ENCODE data around the gene HS6ST3.
A peak's percentile ranks its signal among the peaks of the same experiment; 100 is the strongest.
"Not testable (repeated sequence)": the region's sequence is repeated elsewhere in the genome, so short reads cannot be mapped to it uniquely, and the experiment has no call there.

Gene HS6ST3

DNA sequence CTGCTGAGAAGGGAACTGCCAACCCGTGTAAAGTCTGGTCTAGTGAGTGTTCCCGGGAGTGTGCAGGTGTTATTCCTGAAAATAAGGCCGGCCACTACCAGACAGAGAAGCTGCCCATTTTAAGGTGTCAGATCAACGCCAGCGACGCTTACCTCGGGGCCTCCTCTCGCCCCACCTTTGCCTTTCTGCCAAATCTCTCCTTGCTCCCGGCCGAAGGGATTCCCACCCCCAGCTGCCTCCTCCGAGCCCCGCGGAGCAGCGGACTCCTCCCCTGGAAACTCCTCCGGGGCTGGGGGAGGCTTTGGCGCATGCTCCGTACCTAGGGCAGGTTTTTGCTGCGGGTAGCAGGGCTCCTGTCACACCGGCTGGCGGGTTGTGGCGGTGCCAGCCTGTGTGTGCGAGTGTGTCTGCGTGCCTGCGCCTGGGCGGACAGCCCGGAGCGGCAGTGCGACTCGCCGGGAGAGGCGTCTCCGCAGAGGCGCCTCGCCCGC lies at the start of gene HS6ST3:
Gene HS6ST3 (plus strand): TSS at position 359 of the 491 bp plus-strand sequence.
- peaks cover under 1% of the 10 kb centered on the region for H3K9me3 Mint-ChIP-seq
- ATAC-seq = peak; percentile 45
- peaks cover 51% of the 10 kb centered on the region for H3K27me3 Mint-ChIP-seq
- no peaks in the 10 kb centered on the region for H3K36me3 Mint-ChIP-seq (ENCODE audit: low read depth)
- H3K4me1 Mint-ChIP-seq = no peaks in the 10 kb centered on the region
- no peak within 1 kb of the TSS for H3K27ac Mint-ChIP-seq
- H3K4me3 Mint-ChIP-seq = no peak within 1 kb of the TSS
- DNase-seq = no peak

DNA sequence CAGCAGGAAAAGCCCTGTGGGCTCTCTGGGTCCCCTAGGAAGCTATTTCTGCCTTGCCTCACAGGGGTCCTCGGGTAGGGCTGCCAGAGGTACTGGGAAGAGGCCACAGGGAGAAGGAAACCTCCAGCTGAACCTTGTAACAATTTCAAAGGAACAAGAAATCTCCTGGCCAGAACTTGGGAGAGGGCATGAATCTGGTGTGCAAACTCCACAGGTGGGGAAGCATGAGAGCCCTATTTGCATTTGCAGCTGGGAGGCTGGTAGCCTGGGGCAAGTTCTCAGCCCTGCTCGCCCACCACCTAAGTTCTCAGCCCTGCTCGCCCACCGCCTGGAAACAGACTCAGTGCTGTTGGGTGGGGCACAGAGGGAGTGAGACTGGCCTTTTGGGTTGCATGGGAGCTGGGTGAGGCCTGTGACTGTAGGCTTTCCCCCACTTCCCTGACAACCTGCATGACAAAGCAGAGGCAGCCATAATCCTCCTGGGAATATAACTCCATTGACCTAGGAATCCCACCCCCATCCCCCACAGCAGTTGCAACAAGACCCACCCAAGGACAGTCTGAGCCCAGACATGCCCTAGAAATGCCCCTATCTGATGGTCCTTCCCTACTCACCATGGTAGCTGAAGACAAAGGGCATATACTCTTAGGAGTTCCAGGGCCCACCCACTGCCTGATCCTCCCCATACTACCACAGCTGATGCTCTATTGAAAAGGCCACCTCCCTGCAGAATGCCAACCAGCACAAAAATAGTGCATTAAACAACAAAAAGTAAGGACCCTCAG lies 48.4 kb upstream of the HS6ST3 start:
- Mint-ChIP-seq H3K27me3 (no peaks in the 10 kb centered on the region), H3K9me3 (peaks cover 33% of the 10 kb centered on the region), H3K4me1 (no peaks in the 10 kb centered on the region), H3K27ac (no peak overlapping the region), H3K4me3 (no peak overlapping the region), H3K36me3 (ENCODE audit: low read depth) (no peaks in the 10 kb centered on the region)
- ATAC-seq (no peak), DNase-seq (no peak)

DNA sequence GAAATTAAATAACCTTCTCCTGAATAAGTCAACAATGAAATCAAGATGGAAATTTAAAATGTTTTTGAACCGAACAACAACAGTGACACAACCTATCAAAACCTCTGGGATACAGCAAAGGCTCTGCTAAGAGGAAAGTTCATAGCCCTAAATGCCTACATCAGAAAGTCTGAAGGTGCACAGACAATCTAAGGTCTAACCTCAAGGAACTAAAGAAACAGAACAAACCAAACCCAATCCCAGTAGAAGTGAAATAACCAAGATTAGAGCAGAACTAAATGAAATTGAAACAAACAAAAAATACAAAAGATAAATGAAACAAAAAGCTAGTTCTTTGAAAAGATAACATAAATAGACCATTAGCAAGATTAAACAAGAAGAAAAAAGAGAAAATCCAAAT lies 45.7 kb upstream of the HS6ST3 start:
- Mint-ChIP-seq H3K9me3 (peaks cover 28% of the 10 kb centered on the region), H3K27me3 (peaks cover 7% of the 10 kb centered on the region)

DNA sequence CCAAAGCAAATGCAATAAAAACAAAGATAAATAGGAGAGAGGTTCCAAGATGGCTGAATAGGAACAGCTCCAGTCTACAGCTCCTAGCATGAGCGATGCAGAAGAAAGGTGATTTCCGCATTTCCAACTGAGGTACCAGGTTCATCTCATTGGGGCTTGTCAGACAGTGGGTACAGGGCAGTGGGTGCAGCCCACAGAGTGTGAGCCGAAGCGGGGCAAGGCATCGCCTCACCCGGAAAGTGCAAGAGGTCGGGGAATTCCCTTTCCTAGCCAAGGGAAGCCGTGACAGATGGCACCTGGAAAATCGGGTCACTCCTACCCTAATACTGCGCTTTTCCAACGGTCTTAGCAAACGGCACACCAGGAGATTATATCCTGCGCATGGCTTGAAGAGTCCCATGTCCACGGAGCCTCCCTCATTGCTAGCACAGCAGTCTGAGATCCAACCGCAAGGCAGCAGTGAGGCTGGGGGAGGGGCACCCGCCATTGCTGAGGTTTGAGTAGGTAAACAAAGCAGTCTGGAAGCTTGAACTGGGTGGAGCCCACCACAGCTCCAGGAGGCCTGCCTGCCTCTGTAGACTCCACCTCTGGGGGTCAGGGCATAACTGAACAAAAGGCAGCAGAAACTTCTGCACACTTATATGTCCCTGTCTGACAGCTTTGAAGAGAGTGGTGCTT lies 43.3 kb upstream of the HS6ST3 start:
- not testable (repeated sequence) for H3K4me3 Mint-ChIP-seq; H3K27ac Mint-ChIP-seq; H3K36me3 Mint-ChIP-seq (ENCODE audit: low read depth); ATAC-seq; H3K4me1 Mint-ChIP-seq; DNase-seq
- Mint-ChIP-seq H3K27me3 (peaks cover 18% of the 10 kb centered on the region), H3K9me3 (peaks cover 25% of the 10 kb centered on the region)

More for the DNA sequence above, 45.7 kb upstream of the HS6ST3 start:
- Mint-ChIP-seq H3K27ac (no peak overlapping the region), H3K4me1 (no peaks in the 10 kb centered on the region), H3K36me3 (ENCODE audit: low read depth) (no peaks in the 10 kb centered on the region), H3K4me3 (no peak overlapping the region)
- DNase-seq = no peak
- ATAC-seq = no peak

DNA sequence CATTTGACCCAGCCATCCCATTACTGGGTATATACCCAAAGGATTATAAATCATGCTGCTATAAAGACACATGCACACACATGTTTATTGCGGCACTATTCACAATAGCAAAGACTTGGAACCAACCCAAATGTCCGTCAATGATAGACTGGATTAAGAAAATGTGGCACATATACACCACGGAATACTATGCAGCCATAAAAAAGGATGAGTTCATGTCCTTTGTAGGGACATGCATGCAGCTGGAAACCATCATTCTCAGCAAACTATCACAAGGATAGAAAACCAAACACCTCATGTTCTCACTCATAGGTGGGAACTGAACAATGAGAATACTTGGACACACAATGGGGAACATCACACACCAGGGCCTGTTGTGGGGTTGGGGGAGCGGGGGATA lies 39.0 kb upstream of the HS6ST3 start:
- H3K36me3 Mint-ChIP-seq (ENCODE audit: low read depth); H3K27ac Mint-ChIP-seq; H3K4me1 Mint-ChIP-seq; DNase-seq; H3K4me3 Mint-ChIP-seq; ATAC-seq: not testable (repeated sequence)
- H3K27me3 Mint-ChIP-seq = peaks cover 42% of the 10 kb centered on the region
- H3K9me3 Mint-ChIP-seq = peaks cover 13% of the 10 kb centered on the region

DNA sequence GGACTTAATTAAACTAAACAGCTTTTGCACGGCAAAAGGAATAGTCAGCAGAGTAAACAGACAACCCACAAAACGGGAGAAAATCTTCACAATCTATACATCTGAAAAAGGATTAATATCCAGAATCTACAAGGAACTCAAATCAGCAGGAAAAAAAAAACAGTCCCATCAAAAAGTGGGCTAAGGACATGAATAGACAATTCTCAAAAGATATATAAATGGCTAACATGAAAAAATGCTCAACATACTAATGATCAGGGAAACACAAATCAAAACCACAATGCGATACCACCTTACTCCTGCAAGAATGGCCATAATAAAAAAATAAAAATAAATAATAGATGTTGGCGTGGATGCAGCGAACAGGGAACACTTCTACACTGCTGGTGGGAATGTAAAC lies 38.4 kb upstream of the HS6ST3 start:
- not testable (repeated sequence) for ATAC-seq; H3K4me3 Mint-ChIP-seq; H3K27ac Mint-ChIP-seq; H3K9me3 Mint-ChIP-seq; H3K4me1 Mint-ChIP-seq; DNase-seq; H3K36me3 Mint-ChIP-seq (ENCODE audit: low read depth)
- H3K27me3 Mint-ChIP-seq = peaks cover 42% of the 10 kb centered on the region

DNA sequence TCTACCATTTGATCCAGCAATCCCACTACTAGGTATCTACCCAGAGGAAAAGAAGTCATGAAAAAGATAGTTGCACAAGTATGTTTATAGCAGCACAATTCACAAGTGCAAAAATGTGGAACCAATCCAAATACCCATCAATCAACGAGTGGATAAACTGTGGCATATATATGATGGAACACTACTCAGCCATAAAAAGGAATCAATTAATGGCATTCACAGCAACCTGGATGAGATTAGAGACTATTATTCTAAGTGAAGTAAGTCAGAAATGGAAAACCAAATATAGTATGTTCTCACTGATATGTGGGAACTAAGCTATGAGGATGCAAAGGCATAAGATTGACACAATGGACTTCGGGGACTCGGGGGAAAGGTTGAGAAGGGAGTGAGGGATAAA lies 38.0 kb upstream of the HS6ST3 start:
- peaks cover 42% of the 10 kb centered on the region for H3K27me3 Mint-ChIP-seq
- not testable (repeated sequence) for H3K9me3 Mint-ChIP-seq; H3K27ac Mint-ChIP-seq; H3K36me3 Mint-ChIP-seq (ENCODE audit: low read depth); DNase-seq; H3K4me1 Mint-ChIP-seq; H3K4me3 Mint-ChIP-seq; ATAC-seq

DNA sequence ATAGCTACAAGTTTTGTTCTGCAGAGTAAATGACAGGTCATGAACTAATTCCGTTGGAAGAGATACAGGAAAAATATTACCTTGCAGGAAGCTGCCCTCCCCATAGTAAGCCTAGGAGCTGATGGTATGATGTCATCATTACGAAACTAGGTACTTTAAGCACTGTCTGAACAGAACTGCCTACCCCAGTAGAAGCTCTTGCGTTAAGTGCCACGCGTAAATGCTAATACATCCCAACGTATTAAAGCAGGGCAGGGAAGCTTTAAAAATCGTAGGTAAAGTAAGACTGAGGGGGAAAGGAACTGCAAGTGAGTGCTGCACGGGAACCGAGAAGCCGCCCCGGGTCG lies 37.3 kb upstream of the HS6ST3 start:
- Mint-ChIP-seq H3K4me1 (peaks cover 4% of the 10 kb centered on the region), H3K36me3 (ENCODE audit: low read depth) (peaks cover 2% of the 10 kb centered on the region), H3K27ac (no peak overlapping the region), H3K9me3 (peaks cover 9% of the 10 kb centered on the region), H3K27me3 (peaks cover 42% of the 10 kb centered on the region), H3K4me3 (peak overlapping the region; percentile 66)
- ATAC-seq (no peak), DNase-seq (no peak)

DNA sequence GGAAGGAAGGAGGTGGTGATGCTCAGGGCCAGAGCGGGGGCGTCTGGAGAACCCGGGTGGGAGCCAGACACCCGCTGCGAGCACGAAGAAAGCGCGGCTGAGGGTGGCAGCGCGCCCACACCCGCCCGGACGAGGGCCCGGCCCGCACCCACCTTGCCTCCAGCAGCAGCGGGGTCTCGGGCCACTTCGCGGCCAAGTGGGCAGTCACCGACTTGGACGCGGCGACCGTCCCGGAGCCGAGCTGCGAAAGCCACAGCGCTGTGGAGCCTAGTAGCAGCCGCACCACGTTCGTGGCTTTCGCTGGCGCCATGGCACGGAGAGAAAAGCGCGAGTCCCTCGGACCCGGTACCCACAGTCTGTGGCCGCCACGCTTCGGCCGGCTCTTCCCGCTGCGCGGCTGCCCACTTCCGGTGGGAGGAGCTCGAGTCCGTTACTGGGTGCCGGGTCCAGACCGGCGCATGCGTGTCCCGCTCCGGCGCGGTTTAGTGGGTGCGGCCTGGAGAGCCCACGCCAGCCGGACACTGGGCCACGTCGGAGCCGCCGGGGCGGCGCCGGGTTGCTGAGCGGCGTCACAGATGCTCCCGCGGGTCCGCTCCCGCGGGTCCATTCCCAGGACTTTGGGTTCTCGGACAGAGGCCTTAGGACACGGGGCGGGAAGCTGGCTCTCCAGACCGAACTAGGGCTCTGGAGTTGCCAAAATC lies 36.8 kb upstream of the HS6ST3 start, which contains the start of gene UGGT2:
Gene UGGT2 (minus strand): TSS at position 399 of the 701 bp plus-strand sequence. CDS start 89 bp downstream, at position 310.
- peaks cover 4% of the 10 kb centered on the region for H3K4me1 Mint-ChIP-seq
- H3K4me3 Mint-ChIP-seq = peak within 1 kb of the TSS; percentile 66
- ATAC-seq (peak; percentile 59), DNase-seq (peak; percentile 41)
- H3K36me3 Mint-ChIP-seq (ENCODE audit: low read depth) = peaks cover 2% of the 10 kb centered on the region
- peaks cover 39% of the 10 kb centered on the region for H3K27me3 Mint-ChIP-seq
- no peak within 1 kb of the TSS for H3K27ac Mint-ChIP-seq
- H3K9me3 Mint-ChIP-seq = peaks cover 9% of the 10 kb centered on the region

DNA sequence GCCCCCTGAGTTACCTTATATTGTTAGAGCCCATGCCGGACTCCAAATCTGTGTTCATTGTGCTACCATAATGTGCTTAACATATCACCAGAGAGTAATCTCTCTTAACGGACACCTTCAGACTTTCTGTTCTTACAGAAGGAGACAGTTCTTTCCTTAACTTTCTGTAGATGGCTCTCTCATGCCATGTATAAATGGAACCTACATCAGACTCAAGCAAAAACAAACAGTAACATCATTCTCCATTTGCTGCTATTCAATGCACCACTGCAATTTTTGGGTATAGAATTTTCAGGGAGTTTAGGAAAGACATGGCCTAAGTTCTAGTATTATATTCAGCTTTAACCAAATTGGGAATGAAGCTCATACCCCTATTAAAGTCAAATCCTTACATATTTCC lies 24.1 kb upstream of the HS6ST3 start:
- Mint-ChIP-seq H3K9me3 (peaks cover 7% of the 10 kb centered on the region), H3K4me3 (no peak overlapping the region), H3K27me3 (peaks cover 2% of the 10 kb centered on the region), H3K27ac (no peak overlapping the region), H3K36me3 (ENCODE audit: low read depth) (no peaks in the 10 kb centered on the region), H3K4me1 (no peaks in the 10 kb centered on the region)
- no peak for ATAC-seq
- no peak for DNase-seq

DNA sequence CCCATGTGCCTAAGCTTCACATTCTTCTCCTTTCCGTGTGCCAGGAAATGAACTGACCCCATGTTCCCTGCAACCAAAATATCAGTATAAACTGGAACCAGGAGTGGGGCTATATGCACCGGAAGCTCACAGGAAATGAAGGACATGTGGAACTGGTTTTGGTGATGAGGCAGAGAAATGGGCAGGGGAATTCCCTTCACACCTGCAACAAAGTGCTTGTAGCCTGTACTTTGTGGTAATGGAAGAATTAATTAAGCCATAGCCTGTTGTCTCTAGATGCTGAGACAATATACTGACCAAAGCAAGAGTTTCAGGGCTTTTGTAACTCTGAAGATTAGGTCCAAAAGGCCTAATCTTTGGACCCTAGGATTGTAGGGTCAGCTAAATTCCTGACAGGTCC lies 21.2 kb upstream of the HS6ST3 start:
- Mint-ChIP-seq H3K4me1 (no peaks in the 10 kb centered on the region), H3K36me3 (ENCODE audit: low read depth) (no peaks in the 10 kb centered on the region), H3K27ac (no peak overlapping the region), H3K9me3 (peaks cover 7% of the 10 kb centered on the region), H3K4me3 (no peak overlapping the region), H3K27me3 (no peaks in the 10 kb centered on the region)
- ATAC-seq (no peak), DNase-seq (no peak)

DNA sequence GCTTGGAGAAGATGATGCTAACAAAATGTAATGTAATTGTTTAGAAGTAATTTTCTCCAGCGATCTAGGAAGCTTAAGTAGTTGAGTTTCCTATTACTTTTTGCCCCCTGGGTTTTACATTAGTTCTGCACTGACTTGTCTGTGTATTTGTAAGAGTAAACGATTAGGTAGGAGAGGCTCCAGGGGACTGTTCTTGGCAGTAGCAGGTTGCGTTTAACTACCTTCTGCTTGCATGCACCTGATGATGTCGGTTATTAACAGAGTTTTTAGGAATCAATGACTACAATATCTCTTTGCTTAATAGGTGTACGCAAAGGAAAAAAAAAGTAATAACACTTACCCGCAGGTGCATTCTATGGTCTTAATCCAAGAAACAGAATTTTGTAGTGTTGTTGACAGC lies 18.4 kb upstream of the HS6ST3 start:
- H3K36me3 Mint-ChIP-seq (ENCODE audit: low read depth) = no peaks in the 10 kb centered on the region
- ATAC-seq (no peak), DNase-seq (no peak)
- H3K27ac Mint-ChIP-seq = no peak overlapping the region
- H3K4me1 Mint-ChIP-seq = no peaks in the 10 kb centered on the region
- no peak overlapping the region for H3K4me3 Mint-ChIP-seq
- H3K9me3 Mint-ChIP-seq = peaks cover 7% of the 10 kb centered on the region
- no peaks in the 10 kb centered on the region for H3K27me3 Mint-ChIP-seq

DNA sequence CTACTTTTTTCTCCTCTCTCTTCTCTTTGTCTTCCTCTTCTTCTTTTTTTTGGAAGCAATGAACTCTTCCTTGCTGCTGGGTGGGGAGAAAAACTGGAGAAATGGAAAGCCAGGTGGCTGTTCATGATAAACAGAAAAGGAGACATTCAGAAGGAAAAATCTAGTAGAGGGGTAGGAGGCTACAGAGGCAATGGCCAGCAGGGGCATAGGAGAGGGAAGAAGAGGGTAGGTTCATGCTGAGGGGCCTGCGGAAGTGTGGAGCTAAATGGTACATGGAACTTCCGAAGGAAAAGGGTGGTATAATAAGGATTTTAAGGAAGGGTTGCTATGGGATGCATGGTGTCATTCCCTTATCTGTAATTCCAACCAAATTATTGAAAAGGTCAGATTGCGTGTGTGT lies 17.5 kb upstream of the HS6ST3 start:
- ATAC-seq = no peak
- H3K4me1 Mint-ChIP-seq = no peaks in the 10 kb centered on the region
- no peak for DNase-seq
- no peak overlapping the region for H3K27ac Mint-ChIP-seq
- peaks cover 7% of the 10 kb centered on the region for H3K9me3 Mint-ChIP-seq
- no peaks in the 10 kb centered on the region for H3K36me3 Mint-ChIP-seq (ENCODE audit: low read depth)
- H3K4me3 Mint-ChIP-seq = no peak overlapping the region
- H3K27me3 Mint-ChIP-seq = no peaks in the 10 kb centered on the region

DNA sequence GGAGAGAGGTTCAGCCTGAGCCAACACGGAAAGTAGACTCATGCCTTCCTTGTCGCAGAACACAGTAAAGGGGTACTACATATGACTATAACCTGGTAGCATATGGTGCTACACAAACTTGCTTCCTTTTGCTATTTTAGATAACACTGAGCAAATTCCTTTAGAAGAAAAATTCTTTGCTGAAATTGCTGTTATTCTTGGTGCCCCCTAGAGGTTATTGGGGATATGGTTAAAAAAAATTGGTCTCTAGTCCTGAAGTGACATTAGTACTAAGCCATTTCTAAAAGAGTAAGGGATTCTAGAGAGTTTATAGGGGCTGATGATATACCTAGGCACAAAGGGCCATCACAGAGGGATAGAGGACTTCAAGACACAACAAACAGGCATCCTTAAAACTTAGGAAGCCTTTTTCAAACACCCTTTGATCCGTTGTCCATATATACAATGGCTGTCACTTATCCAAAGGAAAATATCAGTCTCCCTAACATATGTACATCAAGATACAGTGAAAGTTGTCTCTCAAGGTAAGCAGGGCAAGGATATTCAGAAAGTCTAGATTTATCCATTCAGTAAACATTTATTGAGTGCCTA lies 13.9 kb upstream of the HS6ST3 start:
- DNase-seq = no peak
- no peaks in the 10 kb centered on the region for H3K4me1 Mint-ChIP-seq
- no peak for ATAC-seq
- H3K27me3 Mint-ChIP-seq = no peaks in the 10 kb centered on the region
- H3K36me3 Mint-ChIP-seq (ENCODE audit: low read depth) = no peaks in the 10 kb centered on the region
- no peaks in the 10 kb centered on the region for H3K9me3 Mint-ChIP-seq
- H3K27ac Mint-ChIP-seq = no peak overlapping the region
- no peak overlapping the region for H3K4me3 Mint-ChIP-seq

Data from activated naive CD8-positive, alpha-beta T cell treated with anti-CD3 and anti-CD28 coated beads, Interleukin-2, amount 50 U/mL, for 24 hours (primary cell).